ENCODE measurements around the gene SBF2. TPM values are rescaled to one million over a fixed set of nuclear protein-coding genes. Genes with fewer than 3 reads are reported as not detected.

SBF2 gene
- total RNA-seq, 1 donor from 2014 or later = 30.7 TPM

- no peaks in the 10 kb centered on the region for H3K36me3 Mint-ChIP-seq (ENCODE audit: unreplicated experiment)
- no peak for DNase-seq
- no peak overlapping the region for H3K4me3 Mint-ChIP-seq (ENCODE audit: unreplicated experiment)
- H3K4me1 Mint-ChIP-seq (ENCODE audit: low read depth, unreplicated experiment) = no peaks in the 10 kb centered on the region
- no peak overlapping the region for H3K27ac Mint-ChIP-seq (ENCODE audit: unreplicated experiment)
- TF ChIP-seq CTCF (IDR thresholded peaks at IDR 0.05; ENCODE audit: partially characterized antibody, unreplicated experiment) = no peak
- peaks cover 3% of the 10 kb centered on the region for H3K27me3 Mint-ChIP-seq (ENCODE audit: unreplicated experiment)
- H3K9me3 Mint-ChIP-seq (ENCODE audit: unreplicated experiment) = peaks cover 1% of the 10 kb centered on the region
These were observed 503.3 kb downstream of the SBF2 start for GRCh38 chr11:9790703-9791102.

- Mint-ChIP-seq H3K9me3 (ENCODE audit: unreplicated experiment) (peaks cover 1% of the 10 kb centered on the region), H3K27ac (ENCODE audit: unreplicated experiment) (no peak overlapping the region), H3K4me3 (ENCODE audit: unreplicated experiment) (no peak overlapping the region), H3K4me1 (ENCODE audit: low read depth, unreplicated experiment) (no peaks in the 10 kb centered on the region), H3K36me3 (ENCODE audit: unreplicated experiment) (no peaks in the 10 kb centered on the region), H3K27me3 (ENCODE audit: unreplicated experiment) (peaks cover 3% of the 10 kb centered on the region)
- DNase-seq = no peak
- TF ChIP-seq CTCF (IDR thresholded peaks at IDR 0.05; ENCODE audit: partially characterized antibody, unreplicated experiment) = no peak
These were observed 504.1 kb downstream of the SBF2 start for GRCh38 chr11:9789910-9790309.

GRCh38 chr11:9787981-9788521 is 506.0 kb downstream of the SBF2 start:
- no peak overlapping the region for H3K4me3 Mint-ChIP-seq (ENCODE audit: unreplicated experiment)
- H3K36me3 Mint-ChIP-seq (ENCODE audit: unreplicated experiment) = no peaks in the 10 kb centered on the region
- no peaks in the 10 kb centered on the region for H3K4me1 Mint-ChIP-seq (ENCODE audit: low read depth, unreplicated experiment)
- TF ChIP-seq CTCF (IDR thresholded peaks at IDR 0.05; ENCODE audit: partially characterized antibody, unreplicated experiment) = no peak
- peaks cover 3% of the 10 kb centered on the region for H3K27me3 Mint-ChIP-seq (ENCODE audit: unreplicated experiment)
- H3K9me3 Mint-ChIP-seq (ENCODE audit: unreplicated experiment) = peaks cover 1% of the 10 kb centered on the region
- no peak for DNase-seq
- no peak overlapping the region for H3K27ac Mint-ChIP-seq (ENCODE audit: unreplicated experiment)

GRCh38 chr11:9787260-9787659 is 506.8 kb downstream of the SBF2 start:
- DNase-seq = no peak
- no peaks in the 10 kb centered on the region for H3K4me1 Mint-ChIP-seq (ENCODE audit: low read depth, unreplicated experiment)
- no peak overlapping the region for H3K27ac Mint-ChIP-seq (ENCODE audit: unreplicated experiment)
- no peaks in the 10 kb centered on the region for H3K36me3 Mint-ChIP-seq (ENCODE audit: unreplicated experiment)
- H3K4me3 Mint-ChIP-seq (ENCODE audit: unreplicated experiment) = no peak overlapping the region
- peaks cover 1% of the 10 kb centered on the region for H3K9me3 Mint-ChIP-seq (ENCODE audit: unreplicated experiment)
- TF ChIP-seq CTCF (IDR thresholded peaks at IDR 0.05; ENCODE audit: partially characterized antibody, unreplicated experiment) = no peak
- peaks cover 1% of the 10 kb centered on the region for H3K27me3 Mint-ChIP-seq (ENCODE audit: unreplicated experiment)

GRCh38 chr11:9784602-9785315 is 509.3 kb downstream of the SBF2 start:
- peaks cover 3% of the 10 kb centered on the region for H3K27me3 Mint-ChIP-seq (ENCODE audit: unreplicated experiment)
- no peak for TF ChIP-seq CTCF (IDR thresholded peaks at IDR 0.05; ENCODE audit: partially characterized antibody, unreplicated experiment)
- H3K4me3 Mint-ChIP-seq (ENCODE audit: unreplicated experiment) = no peak overlapping the region
- no peaks in the 10 kb centered on the region for H3K9me3 Mint-ChIP-seq (ENCODE audit: unreplicated experiment)
- H3K36me3 Mint-ChIP-seq (ENCODE audit: unreplicated experiment) = no peaks in the 10 kb centered on the region
- H3K27ac Mint-ChIP-seq (ENCODE audit: unreplicated experiment) = no peak overlapping the region
- no peak for DNase-seq
- H3K4me1 Mint-ChIP-seq (ENCODE audit: low read depth, unreplicated experiment) = no peaks in the 10 kb centered on the region

Data from glutamatergic neuron (in vitro differentiated cells).